ENCODE data around the gene PARN.

Gene PARN

GRCh38 chr16:14470788-14471187 is 159.3 kb downstream of the PARN start:
- no peak overlapping the region for H3K4me3 ChIP-seq (ENCODE audit: low read depth, low read length)
- no peak for DNase-seq (ENCODE audit: low read depth)
- TF ChIP-seq POLR2A (IDR thresholded peaks at IDR 0.05; ENCODE audit: extremely low read depth, insufficient read length), result no peak
- TF ChIP-seq MYC (IDR thresholded peaks at IDR 0.05; ENCODE audit: low read depth, low read length), result no peak
- no peak for TF ChIP-seq MAX (IDR thresholded peaks at IDR 0.05; ENCODE audit: low read depth, low read length)

GRCh38 chr16:14465799-14466198 is 164.3 kb downstream of the PARN start:
- no peak for DNase-seq (ENCODE audit: low read depth)
- H3K4me3 ChIP-seq (ENCODE audit: low read depth, low read length), result no peak overlapping the region
- TF ChIP-seq POLR2A (IDR thresholded peaks at IDR 0.05; ENCODE audit: extremely low read depth, insufficient read length), result no peak
- no peak for TF ChIP-seq MAX (IDR thresholded peaks at IDR 0.05; ENCODE audit: low read depth, low read length)
- TF ChIP-seq MYC (IDR thresholded peaks at IDR 0.05; ENCODE audit: low read depth, low read length), result no peak
- no peak for TF ChIP-seq CTCF (IDR thresholded peaks at IDR 0.05; ENCODE audit: low read depth, low read length)

GRCh38 chr16:14464796-14465195 is 165.3 kb downstream of the PARN start:
- no peak overlapping the region for H3K4me3 ChIP-seq (ENCODE audit: low read depth, low read length)
- no peak for DNase-seq (ENCODE audit: low read depth)
- no peak for TF ChIP-seq MYC (IDR thresholded peaks at IDR 0.05; ENCODE audit: low read depth, low read length)
- TF ChIP-seq POLR2A (IDR thresholded peaks at IDR 0.05; ENCODE audit: extremely low read depth, insufficient read length), result no peak
- TF ChIP-seq CTCF (IDR thresholded peaks at IDR 0.05; ENCODE audit: low read depth, low read length), result no peak
- no peak for TF ChIP-seq MAX (IDR thresholded peaks at IDR 0.05; ENCODE audit: low read depth, low read length)

GRCh38 chr16:14464192-14464591 is 165.9 kb downstream of the PARN start:
- no peak for DNase-seq (ENCODE audit: low read depth)
- no peak overlapping the region for H3K4me3 ChIP-seq (ENCODE audit: low read depth, low read length)
- TF ChIP-seq POLR2A (IDR thresholded peaks at IDR 0.05; ENCODE audit: extremely low read depth, insufficient read length) (no peak), MAX (IDR thresholded peaks at IDR 0.05; ENCODE audit: low read depth, low read length) (no peak), CTCF (IDR thresholded peaks at IDR 0.05; ENCODE audit: low read depth, low read length) (no peak), MYC (IDR thresholded peaks at IDR 0.05; ENCODE audit: low read depth, low read length) (no peak)

- H3K4me3 ChIP-seq (ENCODE audit: low read depth, low read length), result no peak overlapping the region
- no peak for DNase-seq (ENCODE audit: low read depth)
- TF ChIP-seq POLR2A (IDR thresholded peaks at IDR 0.05; ENCODE audit: extremely low read depth, insufficient read length) (no peak), CTCF (IDR thresholded peaks at IDR 0.05; ENCODE audit: low read depth, low read length) (no peak), MAX (IDR thresholded peaks at IDR 0.05; ENCODE audit: low read depth, low read length) (no peak), MYC (IDR thresholded peaks at IDR 0.05; ENCODE audit: low read depth, low read length) (no peak)
Observed at GRCh38 chr16:14462811-14463210, 167.2 kb downstream of the PARN start.

GRCh38 chr16:14460726-14461125 is 169.3 kb downstream of the PARN start:
- no peak for TF ChIP-seq CTCF (IDR thresholded peaks at IDR 0.05; ENCODE audit: low read depth, low read length)
- no peak for TF ChIP-seq MAX (IDR thresholded peaks at IDR 0.05; ENCODE audit: low read depth, low read length)
- TF ChIP-seq POLR2A (IDR thresholded peaks at IDR 0.05; ENCODE audit: extremely low read depth, insufficient read length), result no peak
- no peak for TF ChIP-seq MYC (IDR thresholded peaks at IDR 0.05; ENCODE audit: low read depth, low read length)
- no peak for DNase-seq (ENCODE audit: low read depth)
- H3K4me3 ChIP-seq (ENCODE audit: low read depth, low read length), result no peak overlapping the region
